Esophagus (tissue), 2 donors: ENCODE results near the gene ARL8A. TPM values are rescaled to one million over a fixed set of nuclear protein-coding genes. Genes with fewer than 3 reads are reported as not detected.

Experiments used
- H3K27ac ChIP-seq, 2 donors: one replicate each; pipeline ENCODE4 v1.5.1; 2013; ENCODE audit warnings: low read depth in 2 of 2, mild to moderate bottlenecking in 2 of 2, inconsistent platforms in 1 of 2, low read length in 1 of 2, moderate library complexity in 1 of 2
- H3K27me3 ChIP-seq, 2 donors: one replicate each; pipeline ENCODE4 v1.6.1; 2013; ENCODE audit warnings: low read length in 2 of 2, control low read depth in 1 of 2, mild to moderate bottlenecking in 1 of 2; ENCODE audit not compliant: insufficient read depth in 2 of 2, control insufficient read depth in 1 of 2
- H3K36me3 ChIP-seq, 2 donors: one replicate each; pipeline ENCODE4 v1.6.1; 2013; ENCODE audit warnings: low read length in 1 of 2; ENCODE audit not compliant: control insufficient read depth in 2 of 2, insufficient read depth in 2 of 2
- H3K4me1 ChIP-seq, 2 donors: one replicate each; pipeline ENCODE4 v1.6.1; 2013; ENCODE audit warnings: low read length in 1 of 2; ENCODE audit not compliant: control insufficient read depth in 2 of 2, insufficient read depth in 2 of 2
- H3K4me3 ChIP-seq, 2 donors: one replicate each; pipeline ENCODE4 v1.5.1; 2013; ENCODE audit warnings: low read length in 2 of 2, mild to moderate bottlenecking in 2 of 2, low read depth in 1 of 2, moderate library complexity in 1 of 2
- H3K9me3 ChIP-seq, 2 donors: one replicate each; pipeline ENCODE4 v1.6.1; 2013; ENCODE audit warnings: mild to moderate bottlenecking in 2 of 2, low read depth in 1 of 2, low read length in 1 of 2, moderate library complexity in 1 of 2; ENCODE audit not compliant: control insufficient read depth in 2 of 2, insufficient read depth in 1 of 2
- WGBS, 2 donors: extraction: QIAGEN DNeasy Blood & Tissue Kit; methylation state at CpG; one replicate each; pipeline ENCODE4 v1.1.7; 2013; 5-methylcytosine and 5-hydroxymethylcytosine counted together
- polyA plus RNA-seq, 2 donors: library from polyadenylated mRNA; stranded (reverse); fragments of 200-250 nt; gene quantifications; one replicate each; pipeline ENCODE4 v1.2.3, GENCODE V29; 2013
- donor health status: healthy with polysubstance abuse.
- donor health status: Bipolar disorder and iron deficiency.

ARL8A gene
- polyA plus RNA-seq, 2 donors: 18.3 to 18.6 TPM

DNA sequence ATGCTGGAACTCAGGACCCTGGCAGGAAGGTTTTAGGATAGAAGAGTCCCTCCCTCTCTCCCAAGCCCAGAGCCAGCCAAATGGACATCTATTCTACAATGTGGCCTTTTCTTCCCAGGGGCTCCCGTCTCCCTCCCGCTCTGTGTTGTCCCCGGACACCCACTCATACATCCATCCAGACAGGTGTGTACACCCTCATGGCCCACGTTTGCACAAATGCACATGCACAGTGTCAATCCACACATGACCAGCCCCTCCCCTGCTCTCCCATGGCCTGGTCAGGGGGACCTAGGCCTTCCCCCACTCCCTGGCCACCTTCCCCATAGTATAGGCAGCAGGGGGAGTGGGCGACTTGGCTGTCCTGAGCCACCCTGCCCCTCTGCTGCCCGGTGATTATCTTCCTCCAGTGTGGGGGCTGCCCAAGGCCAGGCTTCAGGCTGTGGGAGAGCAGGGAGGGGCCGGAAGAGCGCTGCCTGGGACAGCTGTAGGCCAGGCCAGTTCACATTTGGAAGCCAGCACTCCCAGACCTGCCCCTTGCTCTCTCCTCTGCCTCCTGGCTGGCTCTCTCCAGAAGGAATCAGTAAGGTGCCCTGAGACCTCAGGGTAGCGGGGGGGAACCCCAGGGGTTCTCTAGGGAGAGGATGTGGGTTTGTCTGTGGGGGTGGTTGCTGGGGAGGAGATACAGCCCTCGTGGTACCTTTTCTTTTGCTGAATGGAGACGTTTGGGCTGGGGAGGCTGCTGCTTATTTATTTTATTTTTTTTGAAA, 19.9 kb upstream of the ARL8A start:
- peak overlapping the region in 1 of 2 donors; percentile 17 for H3K27ac ChIP-seq
- no peak overlapping the region for H3K4me3 ChIP-seq
- no peaks in the 10 kb centered on the region for H3K27me3 ChIP-seq
- WGBS, 2 donors: 71 to 76% methylated on average over 11 of the region's 11 CpGs
- H3K36me3 ChIP-seq: no peaks in the 10 kb centered on the region
- H3K9me3 ChIP-seq: no peaks in the 10 kb centered on the region
- no peaks in the 10 kb centered on the region for H3K4me1 ChIP-seq

DNA sequence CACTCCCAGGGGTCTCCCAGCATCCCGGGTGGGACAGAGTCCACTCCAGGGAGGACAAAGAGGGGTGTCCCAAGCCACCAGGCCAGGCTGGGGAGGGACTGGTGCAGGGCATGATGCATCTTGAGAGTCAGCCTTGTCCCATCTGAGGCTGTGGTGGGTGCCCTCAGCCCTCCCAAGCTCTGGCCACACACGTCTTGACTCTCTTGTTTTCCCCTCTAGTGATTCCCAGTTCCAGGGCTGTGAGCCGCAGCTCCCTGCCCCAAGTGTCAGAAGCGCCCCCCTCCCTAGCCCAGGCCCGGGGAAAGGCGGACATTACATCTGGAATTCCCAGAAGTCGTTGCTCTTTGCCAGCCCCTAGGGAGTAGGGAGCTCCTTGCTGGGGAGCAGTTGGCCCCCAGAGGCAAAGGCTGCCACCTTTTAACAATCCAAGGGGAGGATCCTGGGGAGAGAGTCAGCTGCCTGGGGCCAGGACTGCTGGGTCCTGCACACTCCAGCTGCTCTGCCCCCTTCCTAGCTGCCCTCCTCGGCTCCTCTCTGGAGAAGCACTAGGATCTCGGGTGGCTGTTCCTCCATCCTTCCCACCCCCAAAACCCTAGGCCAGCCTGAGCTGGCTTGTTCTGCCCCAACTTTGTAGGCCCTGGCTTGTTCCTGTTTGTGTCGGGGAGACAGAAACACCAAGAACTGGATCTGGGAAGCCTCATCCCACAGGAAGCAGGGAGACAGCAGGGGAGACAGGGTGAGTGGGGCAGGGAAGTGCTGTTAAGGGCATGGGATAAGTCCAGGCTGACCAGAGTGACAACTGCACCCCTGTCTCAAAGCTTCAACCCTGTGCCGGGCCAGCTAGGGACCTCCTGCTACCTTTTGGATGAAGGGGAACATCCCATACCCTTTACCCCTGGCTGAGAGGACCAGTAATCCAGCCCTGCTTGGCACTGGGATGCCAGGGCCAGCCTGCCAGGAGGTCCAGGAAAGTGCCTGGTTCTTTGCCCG, 19.0 kb upstream of the ARL8A start:
- Histone ChIP-seq H3K36me3 (no peaks in the 10 kb centered on the region), H3K4me1 (no peaks in the 10 kb centered on the region), H3K27ac (no peak overlapping the region), H3K9me3 (no peaks in the 10 kb centered on the region), H3K4me3 (no peak overlapping the region), H3K27me3 (no peaks in the 10 kb centered on the region)
- WGBS, 2 donors: 73 to 77% methylated on average over 12 of the region's 12 CpGs

DNA sequence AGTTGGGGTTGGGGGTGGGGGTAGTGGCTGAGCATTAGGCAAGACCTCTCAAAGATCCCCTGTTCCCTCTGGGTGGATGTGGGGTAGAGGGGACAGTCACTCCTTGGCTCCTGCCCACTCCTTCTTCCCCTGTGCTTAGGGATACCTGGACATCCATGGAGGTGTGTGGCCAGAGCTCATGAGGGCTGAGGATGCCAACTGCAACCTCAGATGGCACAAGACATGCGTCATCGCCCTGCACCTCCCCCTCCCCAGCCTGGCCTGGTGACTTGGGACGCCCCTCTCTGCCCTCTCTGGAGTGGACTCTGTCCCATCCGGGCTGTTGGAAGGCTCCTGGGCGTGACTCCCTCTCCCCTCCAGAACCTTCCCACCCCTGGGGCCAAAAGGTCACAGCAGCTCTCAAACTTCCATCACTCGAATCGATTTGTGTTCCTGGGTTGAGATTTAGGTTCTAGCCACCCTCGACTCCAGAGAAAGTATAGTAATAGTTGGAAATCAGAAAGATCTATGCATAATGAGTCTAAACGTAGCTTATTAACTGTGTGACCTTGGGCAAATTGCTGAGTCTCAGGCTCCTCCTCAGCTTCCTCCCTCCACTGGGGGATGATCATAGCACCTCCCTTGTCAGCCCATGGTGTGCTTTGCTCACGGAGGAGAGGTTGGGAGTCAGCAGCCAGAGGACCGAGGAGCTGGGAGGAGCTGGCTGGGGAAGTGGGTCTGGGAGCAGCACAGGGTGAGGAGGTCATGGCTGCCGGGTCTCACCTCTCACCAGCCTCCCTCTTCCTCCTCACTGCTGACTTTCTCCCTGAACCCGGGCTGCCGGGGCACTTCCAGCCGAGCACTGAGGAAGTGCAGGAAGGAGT, 18.1 kb upstream of the ARL8A start:
- Histone ChIP-seq H3K27me3 (no peaks in the 10 kb centered on the region), H3K4me1 (no peaks in the 10 kb centered on the region), H3K27ac (peak overlapping the region in 1 of 2 donors; percentile 74), H3K9me3 (no peaks in the 10 kb centered on the region), H3K36me3 (no peaks in the 10 kb centered on the region), H3K4me3 (no peak overlapping the region)
- 41 to 59% methylated on average over 15 of the region's 15 CpGs for WGBS, 2 donors

DNA sequence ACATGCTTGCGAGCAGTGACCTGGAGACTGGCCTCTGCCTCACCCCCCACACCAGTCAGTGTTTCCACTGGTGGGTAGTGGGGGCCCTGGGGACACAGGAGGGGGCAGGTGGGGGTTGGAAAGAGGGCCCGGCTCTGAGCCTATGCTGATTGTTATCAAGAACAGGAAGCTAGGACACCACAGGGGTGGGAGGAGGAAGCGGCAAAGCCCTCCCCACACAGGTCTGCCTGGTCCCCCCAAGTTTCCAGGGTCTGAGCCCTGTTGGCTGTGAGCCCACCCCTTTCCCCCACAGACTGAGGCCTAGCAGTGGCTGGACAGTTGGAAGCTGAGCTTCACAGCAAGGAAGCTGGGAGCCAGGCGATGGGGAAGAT, 17.5 kb upstream of the ARL8A start:
- Histone ChIP-seq H3K27me3 (no peaks in the 10 kb centered on the region), H3K4me3 (no peak overlapping the region), H3K27ac (peak overlapping the region in 1 of 2 donors; percentile 74), H3K4me1 (no peaks in the 10 kb centered on the region), H3K9me3 (no peaks in the 10 kb centered on the region), H3K36me3 (no peaks in the 10 kb centered on the region)
- WGBS, 2 donors: 52 to 79% methylated on average over 4 of the region's 4 CpGs

DNA sequence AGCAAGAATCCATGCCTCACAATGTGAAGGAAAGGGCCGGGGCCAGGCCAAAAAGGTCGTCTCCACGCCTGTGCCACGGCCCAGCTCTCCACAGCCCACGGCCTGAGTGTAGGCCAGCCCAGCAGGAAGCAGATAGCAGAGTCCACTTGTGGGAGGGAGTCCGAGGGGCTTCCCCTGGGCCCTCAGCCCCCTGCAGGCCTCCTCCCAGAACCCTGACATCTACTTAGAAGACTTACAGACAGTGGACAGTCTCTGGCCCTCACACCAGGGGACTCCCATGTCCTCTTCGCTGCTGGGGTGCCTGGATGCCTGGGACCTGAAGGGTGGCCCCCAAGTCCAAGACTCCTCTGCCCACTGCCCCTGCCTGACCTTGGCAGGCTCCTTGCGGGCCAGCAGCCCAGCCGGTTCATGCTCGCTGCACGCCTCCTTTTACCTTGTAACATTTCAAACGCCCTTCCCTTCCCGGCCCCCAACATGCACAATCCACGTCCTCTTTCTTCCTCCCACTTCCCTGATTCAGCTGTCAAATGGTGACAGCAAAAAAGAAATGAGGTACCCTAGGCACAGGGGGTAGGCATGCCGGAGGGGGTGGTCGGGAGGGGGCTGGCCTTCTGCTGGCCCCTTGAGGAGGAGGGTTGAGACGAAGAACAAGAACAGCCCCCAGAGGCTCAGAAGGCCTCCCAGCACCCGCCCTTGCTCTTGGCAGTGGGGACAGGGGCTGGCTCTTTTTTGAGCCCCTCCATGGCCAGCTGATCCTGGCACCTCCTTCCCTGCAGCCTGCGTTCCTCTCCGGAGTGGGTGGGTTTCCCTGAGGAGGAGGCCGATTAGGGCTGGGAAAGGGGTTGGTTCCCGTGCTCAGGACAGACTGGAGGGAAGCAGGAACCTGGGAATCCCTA, 16.9 kb upstream of the ARL8A start:
- Histone ChIP-seq H3K27me3 (no peaks in the 10 kb centered on the region), H3K36me3 (no peaks in the 10 kb centered on the region), H3K9me3 (no peaks in the 10 kb centered on the region), H3K4me3 (no peak overlapping the region), H3K27ac (peak overlapping the region; percentile 12 to 38), H3K4me1 (no peaks in the 10 kb centered on the region)
- WGBS, 2 donors: 70 to 71% methylated on average over 22 of the region's 22 CpGs

DNA sequence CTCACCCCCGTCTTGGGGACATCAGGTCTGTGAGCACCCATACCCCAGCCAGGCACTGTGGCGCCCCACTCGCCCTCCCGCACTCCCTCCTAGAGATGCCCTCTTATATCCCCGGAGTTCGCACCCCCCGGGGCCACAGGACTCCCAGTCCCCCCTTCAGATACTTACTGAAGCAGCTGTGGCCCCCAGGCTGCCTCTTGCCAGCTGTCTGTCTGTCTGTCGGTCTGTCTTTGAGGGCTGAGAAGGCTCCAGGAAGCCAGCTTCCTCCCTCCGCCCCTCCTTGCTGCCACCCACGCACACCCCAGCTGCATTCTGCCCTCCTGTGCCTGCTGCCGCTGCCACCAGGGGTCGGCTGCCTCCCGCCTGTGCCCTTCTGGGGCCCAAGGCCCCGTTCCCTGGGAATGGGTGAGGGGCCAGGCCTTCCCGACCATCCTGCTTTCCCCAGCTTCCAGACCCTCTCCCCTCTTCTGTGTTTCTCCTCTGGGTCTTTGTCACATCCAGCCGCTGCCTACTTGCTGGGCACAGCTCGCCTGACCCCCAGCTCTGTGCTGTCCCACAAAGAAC, 15.9 kb upstream of the ARL8A start, which contains the start of gene PTPN7:
Gene PTPN7, minus strand, starts transcription at position 226 of the 564 bp plus-strand sequence. CDS start 1,200 bp downstream, outside the sequence.
- WGBS, 2 donors: 64 to 69% methylated on average over 17 of the region's 17 CpGs
- Histone ChIP-seq H3K27ac (peak within 1 kb of the TSS; percentile 73 to 77), H3K9me3 (no peaks in the 10 kb centered on the region), H3K4me3 (peak within 1 kb of the TSS; percentile 16 to 42), H3K27me3 (no peaks in the 10 kb centered on the region), H3K4me1 (no peaks in the 10 kb centered on the region), H3K36me3 (no peaks in the 10 kb centered on the region)

DNA sequence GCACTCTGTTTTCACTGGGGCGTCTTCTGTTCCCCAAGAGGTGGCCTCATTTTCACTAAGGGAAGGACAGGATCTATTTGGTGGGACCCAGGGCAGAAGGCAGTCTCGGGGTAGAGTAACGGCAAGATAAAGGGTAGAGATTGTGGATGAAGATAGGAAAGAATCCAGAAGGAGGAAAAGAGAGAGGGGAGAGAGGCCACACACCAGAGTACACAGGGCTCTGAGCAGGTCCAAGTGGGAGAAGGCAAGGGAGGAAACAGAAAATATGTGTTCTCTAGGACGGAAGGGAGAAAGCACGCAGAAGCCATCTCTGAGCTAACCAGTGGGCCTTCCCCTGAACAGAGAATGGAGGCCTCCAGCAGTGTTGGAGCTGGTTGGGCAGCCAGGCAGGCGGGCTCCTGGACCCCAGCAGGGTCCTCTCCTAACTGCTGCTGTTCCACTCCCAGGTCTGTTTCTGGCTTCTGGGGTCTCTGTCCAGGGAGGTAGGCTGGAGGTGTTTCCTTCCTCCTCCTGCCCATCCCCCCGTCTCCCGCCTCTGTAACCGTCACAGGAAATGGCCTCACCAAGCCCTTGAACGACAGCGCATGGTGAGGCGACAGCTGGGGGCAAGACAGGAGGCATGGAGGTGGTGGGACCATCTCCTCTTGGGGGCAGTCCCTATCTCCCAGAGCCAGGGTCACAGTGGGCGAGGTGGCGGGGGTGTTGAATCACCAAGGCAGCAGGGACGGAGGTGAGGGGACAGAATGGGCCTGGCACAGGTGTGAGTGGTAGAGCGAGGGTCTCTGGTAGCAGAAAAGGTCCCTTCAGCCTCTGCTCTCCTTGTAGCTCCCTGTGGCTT, 15.2 kb upstream of the ARL8A start:
- Histone ChIP-seq H3K27ac (peak overlapping the region; percentile 73 to 77), H3K36me3 (no peaks in the 10 kb centered on the region), H3K4me3 (peak overlapping the region; percentile 16 to 42), H3K27me3 (no peaks in the 10 kb centered on the region), H3K4me1 (peaks cover 0 to 4% of the 10 kb centered on the region in 2 donors), H3K9me3 (no peaks in the 10 kb centered on the region)
- WGBS, 2 donors: 77 to 81% methylated on average over 16 of the region's 16 CpGs
